ENCODE measurements around the gene CHMP4A.

CHMP4A gene

DNA sequence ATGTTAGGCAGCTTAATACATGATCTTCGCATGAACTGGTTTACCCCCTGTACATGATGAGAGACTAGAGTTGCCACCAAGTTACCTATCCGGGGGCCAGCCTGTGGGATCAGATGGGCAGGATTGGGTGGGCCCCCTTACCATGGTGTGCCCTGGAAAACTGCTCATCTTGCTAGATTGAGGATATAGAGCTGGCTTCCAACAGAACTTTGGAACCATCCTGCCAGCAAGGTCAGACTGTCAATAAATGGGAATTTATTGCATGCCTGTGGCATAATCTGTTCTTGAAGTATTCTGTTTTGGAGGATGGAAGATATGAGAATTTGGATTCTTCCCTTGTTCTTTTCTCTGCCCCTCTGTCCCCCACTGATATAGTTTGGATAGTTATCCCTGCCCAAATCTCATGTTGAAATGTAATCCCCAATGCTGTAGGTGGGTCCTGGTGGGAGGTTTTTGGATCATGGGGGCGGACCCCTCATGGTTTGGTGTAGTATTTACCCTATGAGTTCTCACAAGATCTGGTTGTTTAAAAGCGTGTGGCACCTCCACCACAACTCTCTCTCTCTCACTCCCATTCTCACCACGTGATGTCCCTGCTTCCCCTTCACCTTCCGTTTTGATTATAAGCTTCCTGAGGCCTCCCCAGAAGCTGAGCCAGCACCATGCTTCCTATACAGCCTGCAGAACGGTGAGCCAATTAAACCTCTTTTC lies 14.3 kb downstream of the CHMP4A start:
- TF ChIP-seq POLR2A (IDR thresholded peaks at IDR 0.05; ENCODE audit: low read depth, low read length), result no peak
- no peak for TF ChIP-seq TAF1 (IDR thresholded peaks at IDR 0.05; ENCODE audit: borderline replicate concordance, low read depth, low read length)
- no peak for TF ChIP-seq POLR2AphosphoS5 (IDR thresholded peaks at IDR 0.05; ENCODE audit: low read depth, low read length)
- no peak for DNase-seq (ENCODE audit: insufficient read length)
- FAIRE-seq, result no peak

DNA sequence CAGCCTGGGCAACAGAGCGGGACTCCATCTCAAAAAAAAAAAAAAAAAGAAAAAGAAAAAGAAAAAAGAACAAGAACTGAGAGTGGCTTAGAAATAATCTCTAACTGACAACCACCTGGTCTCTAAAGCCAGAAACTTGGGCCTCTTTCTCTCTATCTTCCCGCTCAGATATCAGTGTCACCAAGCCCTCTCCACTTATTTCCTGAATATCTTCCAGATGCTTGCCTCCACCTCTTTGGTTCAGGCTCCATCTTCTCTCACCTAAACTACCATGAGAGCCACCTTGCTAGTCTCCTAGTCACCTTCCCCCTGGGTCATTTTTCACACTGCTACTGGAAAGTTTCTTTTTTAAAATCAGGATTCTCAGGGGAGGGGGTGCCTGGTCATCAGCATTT lies 16.2 kb downstream of the CHMP4A start:
- no peak for FAIRE-seq
- DNase-seq (ENCODE audit: insufficient read length), result no peak

DNA sequence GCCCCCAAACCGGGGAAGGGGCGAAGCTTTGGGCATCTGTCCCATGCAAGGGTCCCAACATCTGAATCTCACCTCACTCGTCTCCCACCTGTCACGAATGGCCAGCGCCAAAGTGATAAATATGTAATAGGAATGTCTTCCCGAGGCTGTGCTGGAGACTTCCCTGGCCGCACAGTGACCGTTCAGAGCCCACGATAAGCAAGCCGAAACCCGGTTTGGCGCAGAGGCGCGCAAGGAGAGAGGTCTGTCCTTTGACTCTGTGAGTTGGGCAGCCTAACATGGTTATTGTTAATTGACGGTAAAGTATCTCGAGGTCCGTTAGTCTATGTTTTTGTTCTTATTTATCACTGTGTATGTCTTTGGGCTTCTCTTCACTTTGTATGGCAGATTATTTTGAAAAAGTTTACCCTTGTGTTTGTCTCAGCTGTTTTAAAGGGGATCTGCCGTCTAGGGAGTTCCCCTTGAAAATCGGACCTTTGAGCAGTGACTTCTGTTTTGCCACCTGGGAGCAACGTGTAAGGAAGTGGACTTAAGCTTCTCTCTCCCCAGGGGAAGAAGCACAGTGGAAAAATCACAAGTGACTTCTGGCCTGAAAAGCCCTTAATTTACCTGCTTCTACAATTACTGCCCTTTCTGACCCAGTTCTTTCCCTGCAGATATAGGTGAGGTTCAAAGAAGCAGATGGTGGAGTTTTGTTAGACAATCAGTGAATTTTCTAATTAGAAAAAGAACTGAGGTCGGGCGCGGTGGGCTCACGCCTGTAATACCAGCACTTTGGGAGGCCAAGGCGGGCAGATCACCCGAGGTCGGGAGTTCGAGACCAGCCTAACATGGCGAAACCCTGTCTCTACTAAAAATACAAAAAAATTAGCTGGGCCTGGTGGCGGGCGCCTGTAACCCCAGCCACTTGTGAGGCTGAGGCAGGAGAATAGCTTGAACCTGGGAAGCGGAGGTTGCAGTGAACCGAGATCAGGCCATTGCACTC lies 16.9 kb downstream of the CHMP4A start:
- peak; percentile 53 for FAIRE-seq
- TF ChIP-seq POLR2A (IDR thresholded peaks at IDR 0.05; ENCODE audit: low read depth, low read length) (no peak), TAF1 (IDR thresholded peaks at IDR 0.05; ENCODE audit: borderline replicate concordance, low read depth, low read length) (no peak), POLR2AphosphoS5 (IDR thresholded peaks at IDR 0.05; ENCODE audit: low read depth, low read length) (no peak; the same call in 1 of the 2 replicates)
- no peak for DNase-seq (ENCODE audit: insufficient read length)

More for the DNA sequence above, 16.2 kb downstream of the CHMP4A start:
- TF ChIP-seq POLR2A (IDR thresholded peaks at IDR 0.05; ENCODE audit: low read depth, low read length), result no peak
- TF ChIP-seq TAF1 (IDR thresholded peaks at IDR 0.05; ENCODE audit: borderline replicate concordance, low read depth, low read length), result no peak
- TF ChIP-seq POLR2AphosphoS5 (IDR thresholded peaks at IDR 0.05; ENCODE audit: low read depth, low read length), result no peak

GRCh38 chr14:24195186-24196070 lies 17.9 kb downstream of the CHMP4A start, which contains the start of gene TM9SF1:
Gene TM9SF1 (minus strand): TSS chr14:24195441. CDS start chr14:24195019, 422 bp downstream.
- TF ChIP-seq POLR2A (IDR thresholded peaks at IDR 0.05; ENCODE audit: low read depth, low read length), result peak; percentile 72
- TF ChIP-seq POLR2AphosphoS5 (IDR thresholded peaks at IDR 0.05; ENCODE audit: low read depth, low read length), result peak; percentile 57; the same call in 1 of the 2 replicates
- TF ChIP-seq TAF1 (IDR thresholded peaks at IDR 0.05; ENCODE audit: borderline replicate concordance, low read depth, low read length), result peak; percentile 14; the same call in 1 of the 2 replicates
- peak; percentile 92 for FAIRE-seq
- peak; percentile 94 for DNase-seq (ENCODE audit: insufficient read length)

- TF ChIP-seq POLR2A (IDR thresholded peaks at IDR 0.05; ENCODE audit: low read depth, low read length), result no peak
- TF ChIP-seq TAF1 (IDR thresholded peaks at IDR 0.05; ENCODE audit: borderline replicate concordance, low read depth, low read length), result no peak
- TF ChIP-seq POLR2AphosphoS5 (IDR thresholded peaks at IDR 0.05; ENCODE audit: low read depth, low read length), result no peak
- DNase-seq (ENCODE audit: insufficient read length), result no peak
- FAIRE-seq, result no peak
Observed at GRCh38 chr14:24194873-24195185, 18.5 kb downstream of the CHMP4A start.

- DNase-seq (ENCODE audit: insufficient read length) (no peak), FAIRE-seq (no peak)
- no peak for TF ChIP-seq POLR2A (IDR thresholded peaks at IDR 0.05; ENCODE audit: low read depth, low read length)
- TF ChIP-seq POLR2AphosphoS5 (IDR thresholded peaks at IDR 0.05; ENCODE audit: low read depth, low read length), result no peak
- TF ChIP-seq TAF1 (IDR thresholded peaks at IDR 0.05; ENCODE audit: borderline replicate concordance, low read depth, low read length), result no peak
Observed at GRCh38 chr14:24194186-24194872, 19.0 kb downstream of the CHMP4A start.

GRCh38 chr14:24192933-24193332 lies 20.4 kb downstream of the CHMP4A start:
- no peak for DNase-seq (ENCODE audit: insufficient read length)
- TF ChIP-seq TAF1 (IDR thresholded peaks at IDR 0.05; ENCODE audit: borderline replicate concordance, low read depth, low read length) (no peak), POLR2A (IDR thresholded peaks at IDR 0.05; ENCODE audit: low read depth, low read length) (no peak), POLR2AphosphoS5 (IDR thresholded peaks at IDR 0.05; ENCODE audit: low read depth, low read length) (no peak)
- no peak for FAIRE-seq

DNA sequence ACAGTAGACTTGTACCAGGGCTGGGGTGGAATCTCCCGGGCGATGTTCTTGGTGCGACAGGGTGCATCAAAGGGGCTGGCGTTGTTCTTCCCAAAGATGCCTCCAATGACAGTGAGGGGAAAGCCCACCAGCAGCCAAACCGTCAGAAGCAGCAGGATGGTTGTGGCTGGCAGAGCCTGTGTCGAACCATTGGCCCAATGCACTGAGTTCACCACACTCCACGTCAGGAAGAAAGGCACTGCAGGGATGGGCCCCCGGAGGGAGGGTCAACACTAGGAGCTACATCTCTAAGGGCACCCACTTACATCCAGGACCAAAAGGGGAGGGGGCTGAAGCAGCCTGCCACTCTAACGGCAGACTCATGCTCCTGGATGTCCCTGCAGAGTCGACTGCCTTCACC lies 22.9 kb downstream of the CHMP4A start:
- TF ChIP-seq POLR2AphosphoS5 (IDR thresholded peaks at IDR 0.05; ENCODE audit: low read depth, low read length), result no peak
- TF ChIP-seq POLR2A (IDR thresholded peaks at IDR 0.05; ENCODE audit: low read depth, low read length), result no peak
- TF ChIP-seq TAF1 (IDR thresholded peaks at IDR 0.05; ENCODE audit: borderline replicate concordance, low read depth, low read length), result no peak
- no peak for DNase-seq (ENCODE audit: insufficient read length)
- no peak for FAIRE-seq

DNA sequence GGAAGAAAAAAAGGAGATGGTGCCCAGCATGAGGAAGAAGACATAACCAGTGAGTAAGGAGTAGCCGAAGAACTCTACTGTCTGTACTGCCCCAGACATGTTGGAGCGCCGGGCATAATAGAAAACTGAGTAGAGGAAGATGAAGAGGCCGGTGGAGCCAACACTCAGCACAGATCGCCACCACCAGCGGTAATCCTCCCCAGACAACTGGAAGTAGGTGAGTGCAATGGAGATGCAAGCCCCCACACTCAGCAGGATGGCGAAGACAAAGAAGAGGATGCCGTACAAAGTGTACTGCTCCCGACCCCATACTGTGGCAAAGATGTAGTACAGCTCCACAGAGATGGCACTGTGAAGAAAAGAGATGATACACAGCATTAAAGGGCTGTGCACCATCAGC lies 23.8 kb downstream of the CHMP4A start:
- DNase-seq (ENCODE audit: insufficient read length), result no peak
- TF ChIP-seq POLR2A (IDR thresholded peaks at IDR 0.05; ENCODE audit: low read depth, low read length), result no peak
- no peak for TF ChIP-seq TAF1 (IDR thresholded peaks at IDR 0.05; ENCODE audit: borderline replicate concordance, low read depth, low read length)
- TF ChIP-seq POLR2AphosphoS5 (IDR thresholded peaks at IDR 0.05; ENCODE audit: low read depth, low read length), result no peak
- FAIRE-seq, result no peak

- DNase-seq (ENCODE audit: insufficient read length), result no peak
- no peak for FAIRE-seq
- no peak for TF ChIP-seq POLR2AphosphoS5 (IDR thresholded peaks at IDR 0.05; ENCODE audit: low read depth, low read length)
- TF ChIP-seq TAF1 (IDR thresholded peaks at IDR 0.05; ENCODE audit: borderline replicate concordance, low read depth, low read length), result no peak
- TF ChIP-seq POLR2A (IDR thresholded peaks at IDR 0.05; ENCODE audit: low read depth, low read length), result no peak
Observed at GRCh38 chr14:24189059-24189375, 24.3 kb downstream of the CHMP4A start.

All from GM12892 (cell line).